ENCODE results near the gene TBC1D8B.

DNA sequence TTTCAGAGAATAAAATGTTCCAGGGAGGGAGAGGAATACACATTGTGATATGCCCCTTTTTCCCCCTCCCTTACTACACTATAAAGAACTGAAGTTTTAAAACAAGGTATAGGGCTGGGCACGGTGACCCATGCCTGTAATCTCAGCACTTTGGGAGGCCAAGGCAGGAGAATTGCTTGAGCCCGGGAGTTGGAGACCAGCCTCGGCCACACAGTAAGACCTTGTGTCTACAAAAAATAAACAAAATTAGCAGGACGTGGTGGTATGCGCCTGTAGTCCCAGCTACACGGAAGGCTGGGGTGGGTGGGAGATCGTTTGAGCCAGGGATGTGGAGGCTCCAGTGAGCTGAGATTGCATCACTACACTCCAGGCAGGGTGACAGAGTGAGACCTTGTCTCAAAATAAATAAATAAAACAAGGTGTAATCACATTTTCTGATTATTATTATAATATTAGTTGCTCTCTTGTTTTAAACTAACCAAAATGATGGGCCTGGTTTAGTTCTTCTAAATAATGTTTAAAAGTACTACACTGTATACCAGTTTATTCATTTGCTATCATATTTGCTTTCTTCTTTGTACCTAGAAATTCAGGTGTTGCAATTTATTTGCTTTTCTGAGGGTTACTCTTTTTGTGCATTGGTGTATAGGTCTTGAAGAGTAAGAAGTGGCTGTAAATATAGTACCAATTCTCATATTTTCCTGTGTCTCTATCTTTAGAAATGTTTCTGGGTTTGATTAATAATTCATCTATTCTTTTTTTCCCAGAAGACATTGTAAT lies 8.8 kb downstream of the TBC1D8B start:
- TF ChIP-seq TAF1 (IDR thresholded peaks at IDR 0.05; ENCODE audit: borderline replicate concordance, low read depth, low read length): no peak
- TF ChIP-seq, protein P1, sequence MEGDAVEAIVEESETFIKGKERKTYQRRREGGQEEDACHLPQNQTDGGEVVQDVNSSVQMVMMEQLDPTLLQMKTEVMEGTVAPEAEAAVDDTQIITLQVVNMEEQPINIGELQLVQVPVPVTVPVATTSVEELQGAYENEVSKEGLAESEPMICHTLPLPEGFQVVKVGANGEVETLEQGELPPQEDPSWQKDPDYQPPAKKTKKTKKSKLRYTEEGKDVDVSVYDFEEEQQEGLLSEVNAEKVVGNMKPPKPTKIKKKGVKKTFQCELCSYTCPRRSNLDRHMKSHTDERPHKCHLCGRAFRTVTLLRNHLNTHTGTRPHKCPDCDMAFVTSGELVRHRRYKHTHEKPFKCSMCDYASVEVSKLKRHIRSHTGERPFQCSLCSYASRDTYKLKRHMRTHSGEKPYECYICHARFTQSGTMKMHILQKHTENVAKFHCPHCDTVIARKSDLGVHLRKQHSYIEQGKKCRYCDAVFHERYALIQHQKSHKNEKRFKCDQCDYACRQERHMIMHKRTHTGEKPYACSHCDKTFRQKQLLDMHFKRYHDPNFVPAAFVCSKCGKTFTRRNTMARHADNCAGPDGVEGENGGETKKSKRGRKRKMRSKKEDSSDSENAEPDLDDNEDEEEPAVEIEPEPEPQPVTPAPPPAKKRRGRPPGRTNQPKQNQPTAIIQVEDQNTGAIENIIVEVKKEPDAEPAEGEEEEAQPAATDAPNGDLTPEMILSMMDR (IDR thresholded peaks at IDR 0.05): no peak
